Activated CD4-positive, alpha-beta memory T cell treated with anti-CD3 and anti-CD28 coated beads, Interleukin-2, amount 10 ng/mL, durations not matched to agents 7 days and 5 days (primary cell): ENCODE results near the gene TLN1. TPM values are rescaled to one million over a fixed set of nuclear protein-coding genes. Genes with fewer than 3 reads are reported as not detected.
A peak's percentile ranks its signal among the peaks of the same experiment; 100 is the strongest.

Experiments used
- CTCF ChIA-PET: fragments of 350-600 bp; sonication (Branson Sonifier 250); formaldehyde crosslinking; loops from one replicate; lab custom pipeline; 2021; ENCODE audit warnings: antibody characterized with exemption, inconsistent platforms; lab: Charles Lee
- POLR2A ChIA-PET: fragments of 350-600 bp; sonication (Branson Sonifier 250); formaldehyde crosslinking; loops from one replicate; lab custom pipeline; 2021; ENCODE audit warnings: antibody characterized with exemption; lab: Charles Lee
- DNase-seq: peaks from one replicate; pipeline ENCODE4 v3.0.0-alpha.2; 2020
- H3K27ac Mint-ChIP-seq: one replicate; pipeline ENCODE4 v1.8.0; 2021; ENCODE audit warnings: mild to moderate bottlenecking, mixed read lengths
- H3K27me3 Mint-ChIP-seq: one replicate; pipeline ENCODE4 v1.8.0; 2021; ENCODE audit warnings: mixed read lengths
- H3K36me3 Mint-ChIP-seq: one replicate; pipeline ENCODE4 v1.8.0; 2021; ENCODE audit warnings: low read depth, mixed read lengths
- H3K4me1 Mint-ChIP-seq: one replicate; pipeline ENCODE4 v1.8.0; 2021; ENCODE audit warnings: mixed read lengths
- H3K4me3 Mint-ChIP-seq: one replicate; pipeline ENCODE4 v1.8.0; 2021; ENCODE audit warnings: mild to moderate bottlenecking, mixed read lengths
- H3K9me3 Mint-ChIP-seq: one replicate; pipeline ENCODE4 v1.8.0; 2021; ENCODE audit warnings: mixed read lengths
- total RNA-seq, 2 experiments: library from RNA; stranded (reverse); gene quantifications; one replicate each; pipeline ENCODE4 v1.2.3, GENCODE V29; 2021

TLN1 gene
- total RNA-seq, 2 experiments from 2014 or later: 341 to 354 TPM

DNA sequence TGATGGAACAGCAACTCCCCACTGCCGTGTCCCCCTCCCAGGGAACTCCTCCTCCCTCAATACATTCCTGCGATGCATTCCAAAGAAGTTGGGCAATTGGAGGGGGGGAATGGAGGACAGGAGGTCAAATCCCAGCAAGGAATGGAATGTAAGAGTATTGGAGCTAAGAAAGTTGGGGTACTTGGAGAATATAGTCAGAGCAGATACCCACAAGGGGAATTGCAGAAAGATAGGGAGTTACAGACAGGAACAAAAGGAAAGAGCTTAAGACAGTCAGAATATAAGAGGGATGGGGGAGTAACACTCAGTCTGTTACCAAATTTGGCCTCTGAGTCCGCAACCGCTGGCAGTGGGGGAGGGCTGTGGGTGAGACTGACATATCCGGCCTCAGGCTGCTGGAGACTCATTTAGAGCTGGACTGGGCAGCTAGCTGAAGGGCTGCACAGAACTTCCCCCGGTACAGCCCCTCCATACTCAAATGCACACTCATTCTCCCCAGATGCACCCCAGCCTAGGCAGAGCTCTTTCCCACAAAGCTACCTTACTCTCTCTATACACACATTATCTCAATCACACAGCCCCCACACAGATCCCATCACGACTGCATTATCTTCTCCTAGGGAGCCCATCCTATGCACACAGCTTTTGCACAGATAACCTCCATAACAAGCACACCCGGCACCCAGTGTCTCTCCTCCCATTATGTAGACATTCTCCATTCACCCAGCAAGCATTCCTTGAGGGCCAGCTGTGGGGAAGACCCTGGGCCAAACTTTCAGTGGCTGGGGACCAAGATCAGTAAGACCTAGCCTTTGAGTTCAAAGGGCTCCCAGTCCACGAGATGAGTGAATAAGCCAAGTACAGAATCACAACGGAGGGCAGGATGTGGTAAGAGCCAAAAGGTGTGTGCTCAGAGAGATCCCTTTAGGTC, 3.7 kb downstream of the TLN1 start:
- peaks cover 50% of the 10 kb centered on the region for H3K36me3 Mint-ChIP-seq
- H3K4me3 Mint-ChIP-seq: no peak overlapping the region
- no peaks in the 10 kb centered on the region for H3K27me3 Mint-ChIP-seq
- H3K27ac Mint-ChIP-seq: no peak overlapping the region
- ChIA-PET CTCF (interaction anchor here (0.7 to 8.0 kb wide), 16 partner anchors 13 to 154 kb away, joined by 3 to 95 read pairs (median 5); partner anchors contain the start of genes ARHGEF39, CCDC107, GBA2 and RGP1), POLR2A (interaction anchor here (0.6 to 7.6 kb wide), 10 partner anchors 14 to 158 kb away, joined by 3 to 147 read pairs (median 4); partner anchors contain the start of genes ARHGEF39, CCDC107, GBA2 and HINT2)
- H3K9me3 Mint-ChIP-seq: no peaks in the 10 kb centered on the region
- peak; percentile 66 for DNase-seq
- H3K4me1 Mint-ChIP-seq: peaks cover 5% of the 10 kb centered on the region

DNA sequence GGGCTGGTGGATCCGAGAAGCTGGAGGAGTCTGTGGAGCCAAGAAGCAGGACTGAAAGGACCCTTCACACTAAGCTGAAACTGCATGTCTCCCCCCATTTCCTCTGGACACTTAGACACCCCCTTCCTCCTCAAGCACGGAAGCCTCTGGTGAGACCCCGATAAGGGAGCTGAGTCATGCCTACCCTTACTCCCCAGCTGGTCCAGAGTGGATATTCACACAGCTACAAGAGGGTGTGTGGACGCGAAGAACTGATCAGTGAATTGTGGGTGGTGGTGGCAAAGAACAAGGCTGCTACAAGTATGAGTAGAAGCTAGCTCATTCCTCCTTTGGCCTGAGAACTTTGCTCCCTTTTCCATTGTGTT, 4.3 kb downstream of the TLN1 start:
- no peak for DNase-seq
- Mint-ChIP-seq H3K4me3 (no peak overlapping the region), H3K9me3 (no peaks in the 10 kb centered on the region), H3K4me1 (no peaks in the 10 kb centered on the region), H3K27me3 (no peaks in the 10 kb centered on the region), H3K27ac (no peak overlapping the region), H3K36me3 (peaks cover 54% of the 10 kb centered on the region)
- POLR2A ChIA-PET: interaction anchor here (0.8 to 7.6 kb wide), 8 partner anchors 13 to 111 kb away, joined by 3 to 147 read pairs (median 8); partner anchors contain the start of genes ARHGEF39, CCDC107, GBA2 and RGP1
- CTCF ChIA-PET: interaction anchor here (0.9 to 8.0 kb wide), 18 partner anchors 9 to 1081 kb away, joined by 3 to 95 read pairs (median 5); partner anchors contain the start of genes ARHGEF39, CCDC107, GALT and GBA2

DNA sequence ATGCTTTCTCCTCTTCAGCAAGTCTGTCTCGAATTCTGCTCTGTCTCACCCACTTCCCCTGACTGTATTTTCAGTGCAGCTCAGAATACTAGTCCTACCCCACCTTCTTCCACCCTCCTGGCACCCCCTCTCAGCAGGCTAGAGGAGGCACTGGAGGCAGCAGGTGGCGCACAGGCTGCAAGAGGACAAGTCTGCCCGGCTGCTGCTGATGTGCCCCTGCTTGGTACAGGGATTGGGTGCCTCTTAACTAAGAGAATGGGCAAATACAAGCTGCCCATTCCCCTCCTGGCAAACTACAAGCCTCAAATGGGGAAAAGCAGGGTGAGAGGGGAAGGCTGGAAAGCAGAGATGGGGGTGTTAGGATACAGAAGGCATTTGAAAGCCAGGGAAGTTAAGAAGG, 5.1 kb downstream of the TLN1 start:
- Mint-ChIP-seq H3K27me3 (no peaks in the 10 kb centered on the region), H3K9me3 (no peaks in the 10 kb centered on the region), H3K4me1 (no peaks in the 10 kb centered on the region), H3K36me3 (peaks cover 60% of the 10 kb centered on the region), H3K4me3 (peak overlapping the region; percentile 52), H3K27ac (no peak overlapping the region)
- peak; percentile 56 for DNase-seq
- ChIA-PET CTCF (interaction anchor here (0.9 to 8.0 kb wide), 13 partner anchors 9 to 1080 kb away, joined by 3 to 95 read pairs (median 6); partner anchors contain the start of genes ARHGEF39, CCDC107, GALT and GBA2), POLR2A (interaction anchor here (1.0 to 7.6 kb wide), 6 partner anchors 9 to 78 kb away, joined by 3 to 147 read pairs (median 48); partner anchors contain the start of genes ARHGEF39, CCDC107, GBA2 and RGP1)

DNA sequence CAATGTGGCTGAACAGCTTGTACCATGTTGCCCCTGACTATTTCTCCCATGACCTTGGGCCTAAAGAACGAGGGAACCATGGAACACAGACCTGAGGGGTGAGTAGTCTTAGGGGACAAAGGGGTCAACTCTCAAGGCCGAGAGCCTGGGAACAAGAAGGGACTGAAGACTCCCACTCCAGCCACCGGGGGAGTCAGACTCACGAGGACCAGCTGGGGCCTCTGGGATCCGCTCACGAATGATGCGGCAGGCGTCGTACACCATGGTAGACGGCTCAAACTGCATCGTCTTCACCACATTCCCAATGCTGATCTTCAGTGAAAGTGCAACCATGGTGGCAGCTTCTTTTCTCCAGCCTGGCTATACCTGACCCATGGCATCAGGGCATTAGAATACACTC, 6.6 kb downstream of the TLN1 start:
- Mint-ChIP-seq H3K36me3 (peaks cover 66% of the 10 kb centered on the region), H3K27ac (no peak overlapping the region), H3K9me3 (no peaks in the 10 kb centered on the region), H3K4me3 (no peak overlapping the region), H3K4me1 (no peaks in the 10 kb centered on the region), H3K27me3 (no peaks in the 10 kb centered on the region)
- ChIA-PET POLR2A (no interaction called here), CTCF (interaction anchor here (5.3 to 8.0 kb wide), 2 partner anchors 29 to 78 kb away, joined by 31 to 58 read pairs; partner anchors contain the start of gene SIT1)
- DNase-seq: no peak

DNA sequence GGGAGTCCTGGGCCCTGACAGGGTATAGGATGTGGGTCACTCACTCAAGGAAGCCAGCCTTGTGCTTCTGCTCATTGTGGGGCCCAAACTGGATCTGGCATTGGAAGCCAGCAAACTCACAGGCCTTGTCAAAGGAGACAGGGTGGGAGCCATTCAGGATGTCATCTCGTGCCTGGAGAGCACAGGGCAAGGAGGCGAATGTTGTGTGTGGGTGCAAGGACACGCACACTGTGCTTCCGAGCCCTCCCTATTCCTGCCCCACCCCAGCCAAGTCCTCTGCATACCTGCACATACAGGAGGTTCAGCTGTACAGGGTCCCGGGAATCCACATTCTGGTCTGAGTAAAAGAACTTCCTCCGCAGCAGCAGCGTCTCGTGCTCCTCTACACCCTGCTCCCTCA, 8.1 kb downstream of the TLN1 start:
- no peaks in the 10 kb centered on the region for H3K9me3 Mint-ChIP-seq
- no peak overlapping the region for H3K27ac Mint-ChIP-seq
- no peaks in the 10 kb centered on the region for H3K4me1 Mint-ChIP-seq
- DNase-seq: no peak
- POLR2A ChIA-PET: no interaction called here
- H3K27me3 Mint-ChIP-seq: no peaks in the 10 kb centered on the region
- peaks cover 77% of the 10 kb centered on the region for H3K36me3 Mint-ChIP-seq
- CTCF ChIA-PET: interaction anchor here (0.8 to 1.5 kb wide), 3 partner anchors 28 to 110 kb away, joined by 3 read pairs; no protein-coding TSS in a partner anchor
- H3K4me3 Mint-ChIP-seq: no peak overlapping the region

DNA sequence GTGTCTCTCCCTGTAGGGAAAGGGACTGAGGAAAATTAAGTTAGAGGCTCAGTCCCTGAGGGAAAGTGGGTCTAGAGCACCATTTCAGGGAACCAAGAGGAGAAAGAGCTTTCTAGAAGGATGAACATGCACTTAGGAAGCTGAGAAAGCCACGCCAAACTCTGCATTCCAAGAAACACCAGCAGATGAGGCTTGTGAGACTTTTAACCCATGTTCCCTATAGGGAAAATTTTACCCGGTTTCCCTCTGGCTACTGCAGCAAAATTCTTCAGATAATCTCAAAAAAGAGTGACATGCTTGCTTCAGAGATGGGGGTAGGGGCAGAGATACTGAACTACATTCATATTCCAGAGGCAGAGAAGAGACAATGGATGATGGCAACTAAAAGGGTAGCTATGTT, 8.6 kb downstream of the TLN1 start:
- H3K27ac Mint-ChIP-seq: no peak overlapping the region
- no peaks in the 10 kb centered on the region for H3K27me3 Mint-ChIP-seq
- H3K4me1 Mint-ChIP-seq: no peaks in the 10 kb centered on the region
- H3K36me3 Mint-ChIP-seq: peaks cover 82% of the 10 kb centered on the region
- H3K4me3 Mint-ChIP-seq: no peak overlapping the region
- CTCF ChIA-PET: interaction anchor here (0.8 to 1.5 kb wide), 3 partner anchors 27 to 109 kb away, joined by 3 read pairs; no protein-coding TSS in a partner anchor
- POLR2A ChIA-PET: no interaction called here
- no peaks in the 10 kb centered on the region for H3K9me3 Mint-ChIP-seq
- DNase-seq: no peak

DNA sequence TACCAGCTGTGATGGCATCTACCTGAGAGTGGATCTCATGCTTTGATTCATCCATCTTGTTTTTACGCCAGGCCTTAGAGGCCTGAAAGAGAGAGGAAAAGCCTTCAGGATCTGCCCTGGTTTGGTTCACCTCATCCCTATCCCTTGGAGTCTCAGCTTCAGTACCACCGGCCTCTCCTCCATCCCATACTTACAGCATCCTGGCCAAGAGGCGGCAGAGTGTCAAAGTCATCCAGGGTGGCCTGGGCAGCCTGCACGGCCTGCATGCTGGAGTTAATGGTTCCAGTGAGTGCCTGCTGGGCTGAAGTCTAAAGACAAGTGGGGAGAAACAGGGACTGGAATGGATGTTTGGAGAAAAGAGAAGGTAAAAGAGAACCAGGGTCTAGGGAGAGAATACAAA, 12.4 kb downstream of the TLN1 start:
- CTCF ChIA-PET: interaction anchor here (3.8 kb wide), 1 partner anchor 24 kb away, joined by 18 read pairs; no protein-coding TSS in a partner anchor
- H3K36me3 Mint-ChIP-seq: peaks cover 94% of the 10 kb centered on the region
- no peaks in the 10 kb centered on the region for H3K9me3 Mint-ChIP-seq
- H3K4me1 Mint-ChIP-seq: no peaks in the 10 kb centered on the region
- DNase-seq: no peak
- H3K27ac Mint-ChIP-seq: no peak overlapping the region
- POLR2A ChIA-PET: no interaction called here
- no peak overlapping the region for H3K4me3 Mint-ChIP-seq
- no peaks in the 10 kb centered on the region for H3K27me3 Mint-ChIP-seq

DNA sequence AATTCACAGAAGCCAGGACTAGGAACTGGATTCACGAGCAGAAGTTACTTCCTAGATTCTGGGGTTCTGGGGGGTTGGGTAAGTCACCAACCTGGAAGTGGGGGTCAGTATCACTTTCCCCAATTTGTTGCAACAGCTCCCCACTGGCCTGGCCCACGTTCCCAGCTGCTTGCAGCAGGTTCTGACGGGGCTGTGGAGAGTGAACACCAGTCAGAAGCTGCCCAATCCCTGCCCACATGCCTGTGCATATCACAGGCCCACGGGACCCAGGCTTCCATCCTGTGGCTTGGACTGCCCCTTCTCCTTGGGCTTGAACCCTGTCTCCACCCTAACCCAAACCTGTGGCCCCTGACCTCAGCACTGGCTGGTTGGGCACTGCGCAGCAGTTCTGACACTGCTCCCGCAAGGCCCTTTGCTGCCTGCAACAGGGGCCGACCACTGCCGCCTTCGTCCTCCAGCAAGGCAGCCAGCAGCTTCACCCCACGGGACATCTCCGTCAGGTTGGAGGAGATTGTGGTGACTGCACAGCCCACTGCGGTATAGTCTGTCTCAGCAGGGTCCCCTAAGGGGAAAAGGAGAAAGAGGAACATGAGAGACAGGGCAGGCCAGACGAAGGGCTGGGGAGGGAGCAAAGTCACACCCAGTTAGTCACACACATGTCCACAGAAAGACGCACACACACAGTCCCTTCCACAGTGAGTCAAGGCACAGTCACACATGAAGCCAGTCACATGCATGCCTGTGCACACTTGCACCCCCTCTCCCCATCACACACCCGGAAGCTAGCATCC, 13.1 kb downstream of the TLN1 start:
- CTCF ChIA-PET: interaction anchor here (3.8 kb wide), 1 partner anchor 23 kb away, joined by 18 read pairs; no protein-coding TSS in a partner anchor
- no peak for DNase-seq
- peaks cover 94% of the 10 kb centered on the region for H3K36me3 Mint-ChIP-seq
- H3K4me1 Mint-ChIP-seq: no peaks in the 10 kb centered on the region
- H3K27me3 Mint-ChIP-seq: no peaks in the 10 kb centered on the region
- POLR2A ChIA-PET: no interaction called here
- no peak overlapping the region for H3K4me3 Mint-ChIP-seq
- no peaks in the 10 kb centered on the region for H3K9me3 Mint-ChIP-seq
- H3K27ac Mint-ChIP-seq: no peak overlapping the region

DNA sequence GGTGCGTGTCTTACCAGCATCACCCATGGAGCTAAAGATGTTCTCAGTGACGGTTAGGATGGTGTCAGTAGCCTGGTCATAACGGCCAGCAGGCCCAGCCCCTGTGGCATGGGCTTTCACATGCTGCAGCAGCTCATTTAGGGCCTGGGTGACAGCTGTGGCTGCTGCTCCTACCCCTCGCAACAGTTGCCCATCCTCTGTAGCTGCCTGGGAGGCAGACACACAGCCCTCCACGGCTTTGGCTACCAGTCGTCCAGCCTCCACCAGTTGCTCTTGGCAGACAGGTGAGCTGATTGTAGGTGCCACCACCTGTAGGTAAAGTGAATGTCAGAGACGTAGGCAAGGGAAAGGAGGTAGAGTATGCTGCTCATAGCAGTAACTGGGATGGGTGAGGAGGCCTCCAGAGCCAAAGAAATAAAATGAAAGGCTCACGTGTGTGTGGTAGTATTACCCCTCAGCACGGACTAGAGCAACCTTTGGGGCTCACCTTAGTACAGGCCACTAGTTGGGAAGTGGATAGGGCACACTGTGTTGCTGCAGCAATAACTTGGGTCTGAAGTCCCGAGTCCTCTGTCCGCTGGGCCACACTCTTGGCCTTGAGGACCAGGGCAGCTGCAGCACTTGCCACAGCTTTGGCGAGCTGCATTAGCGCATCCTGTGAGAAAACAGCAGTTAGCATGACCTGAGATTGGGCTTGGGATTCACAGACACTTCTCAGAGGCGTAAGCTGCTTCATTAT, 14.7 kb downstream of the TLN1 start:
- POLR2A ChIA-PET: interaction anchor here (0.9 kb wide), 1 partner anchor 9 kb away, joined by 3 read pairs; no protein-coding TSS in a partner anchor
- no peaks in the 10 kb centered on the region for H3K4me1 Mint-ChIP-seq
- no peak overlapping the region for H3K4me3 Mint-ChIP-seq
- H3K36me3 Mint-ChIP-seq: peaks cover 92% of the 10 kb centered on the region
- no peaks in the 10 kb centered on the region for H3K27me3 Mint-ChIP-seq
- no peaks in the 10 kb centered on the region for H3K9me3 Mint-ChIP-seq
- DNase-seq: no peak
- H3K27ac Mint-ChIP-seq: no peak overlapping the region
- CTCF ChIA-PET: interaction anchor here (0.8 kb wide), 1 partner anchor 11 kb away, joined by 3 read pairs; no protein-coding TSS in a partner anchor

DNA sequence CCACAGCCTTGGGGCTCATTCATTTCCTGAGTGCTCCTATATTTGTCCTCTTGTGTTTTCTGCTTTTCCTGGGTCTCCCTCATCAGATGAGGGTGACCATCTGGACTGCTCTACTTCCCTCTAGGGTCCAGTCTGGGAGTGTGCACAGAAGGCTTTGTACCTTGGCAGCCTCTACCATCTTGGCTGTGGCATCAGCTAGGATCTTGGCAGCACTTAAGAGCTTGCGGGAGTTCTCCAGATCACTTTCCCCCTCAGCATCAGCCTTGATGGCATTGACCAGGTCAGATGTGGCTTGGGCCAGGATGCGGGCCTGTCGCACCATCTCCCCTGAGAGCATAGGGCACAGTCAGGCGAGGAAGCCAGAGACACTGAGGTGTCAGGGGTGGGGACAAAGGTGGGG, 15.8 kb downstream of the TLN1 start:
- ChIA-PET CTCF (interaction anchor here (1.7 kb wide), 1 partner anchor 11 kb away, joined by 6 read pairs; no protein-coding TSS in a partner anchor), POLR2A (no interaction called here)
- Mint-ChIP-seq H3K27me3 (no peaks in the 10 kb centered on the region), H3K9me3 (no peaks in the 10 kb centered on the region), H3K27ac (peak overlapping the region; percentile 4), H3K4me3 (no peak overlapping the region), H3K4me1 (no peaks in the 10 kb centered on the region), H3K36me3 (peaks cover 91% of the 10 kb centered on the region)
- no peak for DNase-seq

DNA sequence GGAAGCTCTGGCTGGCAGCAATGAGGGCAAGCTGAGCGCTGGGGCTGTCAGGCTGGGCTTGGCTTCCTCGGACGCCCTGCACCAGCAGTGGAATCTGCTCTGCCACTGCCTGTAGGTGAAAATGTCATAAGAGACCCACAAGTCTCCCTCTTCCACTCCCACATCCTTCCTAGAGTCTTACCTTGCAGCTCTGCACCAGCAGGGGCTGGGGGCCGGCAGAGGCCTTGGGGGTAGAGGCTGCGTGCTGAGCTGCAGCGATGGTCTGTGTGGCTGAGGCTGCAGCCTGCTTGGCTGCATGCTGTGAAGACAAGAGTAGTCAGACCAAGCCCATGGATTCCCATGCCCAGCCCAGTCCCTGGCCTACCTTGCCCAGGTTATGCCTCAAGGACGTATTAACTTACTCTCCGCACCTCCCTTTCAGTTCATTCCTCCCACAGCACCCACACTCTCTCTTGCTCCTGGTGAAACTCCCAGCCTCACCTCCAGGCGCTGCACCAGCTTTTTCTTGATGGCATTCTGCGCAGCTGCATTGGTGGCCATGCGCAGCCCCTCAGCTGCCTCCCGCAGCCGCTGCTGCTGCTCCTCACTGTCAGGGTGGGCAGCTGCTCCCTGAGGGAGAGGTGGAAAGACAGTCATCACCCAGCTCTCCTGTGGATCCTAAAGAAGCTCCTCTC, 17.3 kb downstream of the TLN1 start:
- no peak for DNase-seq
- Mint-ChIP-seq H3K27ac (no peak overlapping the region), H3K9me3 (no peaks in the 10 kb centered on the region), H3K4me3 (no peak overlapping the region), H3K4me1 (no peaks in the 10 kb centered on the region), H3K36me3 (peaks cover 89% of the 10 kb centered on the region), H3K27me3 (no peaks in the 10 kb centered on the region)
- CTCF ChIA-PET: interaction anchor here (1.0 to 1.7 kb wide), 3 partner anchors 12 to 19 kb away, joined by 3 to 7 read pairs (median 6); no protein-coding TSS in a partner anchor
- POLR2A ChIA-PET: interaction anchor here (0.7 to 1.0 kb wide), 3 partner anchors 12 to 18 kb away, joined by 3 read pairs; no protein-coding TSS in a partner anchor
